Pulmonary artery endothelial cell (primary cell): Measurements from ENCODE around the gene CRB3. TPM values are rescaled to one million over a fixed set of nuclear protein-coding genes. Genes with fewer than 3 reads are reported as not detected.
"Not testable (repeated sequence)": the region's sequence is repeated elsewhere in the genome, so short reads cannot be mapped to it uniquely, and the experiment has no call there.

Experiments used
- DNase-seq: peaks from one replicate; pipeline ENCODE4 v3.0.0-alpha.2; 2011; ENCODE audit warnings: low read depth, low spot score
- total RNA-seq: library from RNA; depleted of rRNA; stranded (reverse); fragments of >200 nt; gene quantifications from 2 replicates; pipeline ENCODE4 v1.2.3, GENCODE V29; 2014

CRB3 gene, protein sequence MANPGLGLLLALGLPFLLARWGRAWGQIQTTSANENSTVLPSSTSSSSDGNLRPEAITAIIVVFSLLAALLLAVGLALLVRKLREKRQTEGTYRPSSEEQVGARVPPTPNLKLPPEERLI
- total RNA-seq, result 0.11 and 0.13 TPM in 2 replicates

- DNase-seq, result no peak
These were observed at the start of gene CRB3 for GRCh38 chr19:6464070-6464873. TSS of gene CRB3 (plus strand) at chr19:6464271. CDS start at chr19:6464702, 431 bp downstream.

GRCh38 chr19:6414793-6415590 lies 49.1 kb upstream of the CRB3 start:
- DNase-seq, result no peak

GRCh38 chr19:6415591-6416190 lies 48.4 kb upstream of the CRB3 start:
- no peak for DNase-seq

DNA sequence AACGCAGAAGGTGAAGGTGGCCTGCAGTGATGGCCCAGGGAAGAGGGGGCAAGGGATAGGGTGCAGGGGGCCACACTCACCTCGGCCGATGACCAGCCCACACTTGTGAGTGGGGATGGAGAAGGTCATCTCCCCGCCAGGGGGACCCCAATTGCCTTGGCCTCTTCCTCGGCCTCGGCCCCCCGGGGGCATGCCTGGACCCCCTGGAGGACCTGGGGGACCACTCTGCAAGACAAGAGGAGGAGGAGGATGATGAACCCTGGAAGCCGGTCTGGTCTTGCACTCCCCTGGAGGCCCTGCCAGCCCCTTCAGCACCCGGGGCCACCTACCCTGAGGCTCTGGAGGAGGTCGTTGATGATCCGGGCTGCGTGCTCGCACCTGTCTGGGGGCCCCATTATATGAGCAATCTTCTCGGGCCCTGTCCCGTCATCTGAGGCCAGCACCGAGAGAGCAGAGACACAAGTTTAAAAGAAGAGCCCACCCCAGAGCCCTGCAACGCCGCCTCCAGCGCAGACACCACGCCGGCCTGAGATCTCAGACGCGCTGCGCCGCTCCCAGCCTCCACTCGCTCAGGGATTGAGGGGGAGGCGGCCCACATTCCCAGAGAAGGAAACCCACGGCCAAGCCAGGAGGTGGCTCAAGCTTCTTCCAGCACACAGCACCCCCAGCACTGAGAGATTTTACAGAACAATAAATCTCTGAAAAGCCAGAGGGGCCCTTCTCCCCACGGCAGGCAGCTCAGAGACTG lies 47.2 kb upstream of the CRB3 start:
- DNase-seq, result no peak

- no peak for DNase-seq
These were observed 46.1 kb upstream of the CRB3 start for GRCh38 chr19:6417713-6418561.

DNA sequence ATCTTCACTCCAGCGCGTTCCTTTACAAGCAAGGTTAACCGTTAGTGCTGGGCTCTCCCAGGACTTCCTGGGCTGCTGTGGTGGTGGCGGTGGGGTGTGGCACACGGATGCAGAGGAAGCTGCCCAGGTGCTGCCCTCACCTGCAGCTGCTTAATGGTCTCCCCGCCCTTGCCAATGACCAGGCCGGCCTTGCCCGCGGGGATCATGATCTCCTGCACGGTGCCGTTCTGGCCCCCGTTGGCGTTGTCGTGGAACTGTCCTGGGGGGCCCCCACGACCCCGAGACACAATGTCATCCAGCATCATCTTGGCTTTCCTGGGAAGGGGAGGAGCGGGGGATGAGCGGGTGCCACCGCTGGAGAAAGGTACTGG lies 45.5 kb upstream of the CRB3 start:
- no peak for DNase-seq

DNA sequence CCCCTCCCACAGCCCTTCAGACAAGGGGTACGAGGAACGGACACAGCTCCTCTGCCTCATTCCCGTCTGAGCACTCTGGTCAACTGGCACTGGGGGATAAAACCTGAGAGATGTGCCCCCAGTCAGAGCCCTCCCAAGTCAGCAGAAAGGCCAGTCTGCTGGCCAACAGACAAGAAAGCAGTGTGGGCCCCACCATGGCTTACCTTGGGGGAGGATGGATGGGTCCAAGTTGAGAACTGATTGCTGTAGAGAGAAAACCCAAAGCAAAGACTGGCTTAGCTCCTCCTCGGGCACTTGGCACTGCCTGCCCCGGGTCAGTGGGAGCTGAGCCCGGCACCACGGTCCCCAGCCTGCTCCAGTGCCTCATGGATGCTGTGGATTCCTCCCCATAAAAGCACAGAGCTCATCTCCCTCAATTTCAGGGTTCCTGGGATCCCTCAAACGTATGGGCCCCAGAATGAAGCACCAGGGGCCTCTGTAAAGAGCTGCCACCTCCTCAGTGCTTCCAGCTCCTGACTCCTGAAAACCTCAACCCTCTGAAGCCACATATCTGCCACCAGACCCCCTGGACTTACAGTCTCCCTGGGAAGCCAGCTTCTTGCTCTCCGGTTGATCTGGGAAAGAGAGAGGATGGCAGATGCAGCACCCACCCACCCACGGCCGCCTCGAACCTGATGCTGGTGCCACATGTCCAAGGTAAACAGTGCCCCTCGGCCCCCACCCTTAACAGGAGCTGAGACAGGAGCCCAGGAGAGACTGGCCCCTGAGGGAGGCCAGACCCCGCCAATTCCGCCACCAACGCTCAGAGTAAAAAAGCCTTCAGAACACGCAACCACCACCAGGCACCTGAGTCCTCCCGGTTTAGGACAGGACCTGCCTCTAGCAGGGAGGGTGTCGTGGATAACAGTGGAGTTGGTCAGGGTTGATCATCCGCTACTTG lies 42.7 kb upstream of the CRB3 start:
- DNase-seq, result no peak

GRCh38 chr19:6423499-6424194 lies 40.4 kb upstream of the CRB3 start:
- DNase-seq, result no peak

- DNase-seq, result no peak
These were observed 39.7 kb upstream of the CRB3 start, which contains the start of gene KHSRP for GRCh38 chr19:6424195-6424938. TSS of gene KHSRP (minus strand) at chr19:6424811. CDS start at chr19:6424701, 110 bp downstream.

- peak; percentile 100 for DNase-seq
These were observed 38.9 kb upstream of the CRB3 start for GRCh38 chr19:6424939-6425731.

GRCh38 chr19:6425732-6426620 lies 38.1 kb upstream of the CRB3 start:
- no peak for DNase-seq

DNA sequence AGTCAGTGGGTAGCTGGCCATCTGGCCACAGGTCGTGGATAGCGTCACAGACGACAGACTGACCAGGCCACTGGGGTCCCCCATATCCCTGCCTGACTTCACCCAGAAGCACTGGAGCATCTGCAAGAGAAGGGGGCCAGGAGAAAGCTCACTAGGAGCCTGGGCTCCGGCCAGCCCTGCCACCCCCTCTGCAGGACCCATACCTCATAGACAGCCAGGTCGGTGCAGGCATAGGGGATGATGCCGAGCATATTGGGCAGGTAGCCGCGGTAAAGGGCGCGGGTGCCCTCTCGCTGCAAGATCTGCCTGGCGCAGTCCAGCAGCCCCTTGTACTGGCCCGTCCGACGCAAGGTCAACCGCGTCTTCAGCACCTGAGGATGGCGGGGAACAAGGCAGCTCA lies 36.9 kb upstream of the CRB3 start:
- DNase-seq, result no peak

DNA sequence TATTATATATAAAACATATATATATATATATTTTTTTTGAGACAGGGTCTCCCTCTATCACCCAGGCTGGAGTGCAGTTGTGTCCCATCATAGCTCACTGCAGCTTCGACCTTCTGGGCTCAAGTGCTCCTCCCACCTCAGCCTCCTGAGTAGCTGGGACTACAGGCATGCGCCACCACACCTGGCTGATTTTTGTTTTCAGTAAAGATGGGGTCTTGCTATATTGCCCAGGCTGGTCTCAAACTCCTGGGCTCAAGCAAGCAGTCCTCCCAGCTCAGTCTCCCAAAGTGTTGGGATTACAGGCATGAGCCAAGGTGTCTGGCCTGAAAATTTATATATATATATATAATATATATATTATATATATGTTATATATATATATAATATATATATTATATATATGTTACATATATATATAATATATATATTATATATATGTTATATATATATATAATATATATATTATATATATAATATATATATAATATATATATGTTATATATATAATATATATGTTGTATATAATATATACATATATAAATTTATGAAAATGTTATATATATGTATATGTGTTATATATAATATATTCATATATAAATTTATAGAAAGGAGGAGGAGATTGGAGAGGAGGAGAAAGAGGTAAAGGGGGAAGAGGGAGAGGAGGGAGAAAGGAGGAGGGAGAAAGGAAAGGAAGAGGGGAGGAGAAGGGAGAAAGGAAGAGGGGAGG lies 35.2 kb upstream of the CRB3 start:
- DNase-seq, result not testable (repeated sequence)

- DNase-seq, result no peak
These were observed 34.5 kb upstream of the CRB3 start for GRCh38 chr19:6429419-6430221.
